Parathyroid adenoma (tissue), 2 donors: ENCODE data around the gene RFPL3.
"Not testable (repeated sequence)": the region's sequence is repeated elsewhere in the genome, so short reads cannot be mapped to it uniquely, and the experiment has no call there.

Experiments used
- H2AFZ ChIP-seq: fragments of 300-600 bp; sonication (generic); one replicate; pipeline ENCODE4 v1.7.0; 2017; ENCODE audit warnings: antibody characterized with exemption, mild to moderate bottlenecking
- H3K27ac ChIP-seq: fragments of 300-600 bp; sonication (generic); one replicate; pipeline ENCODE4 v1.7.0; 2017
- H3K27me3 ChIP-seq: fragments of 300-600 bp; sonication (generic); one replicate; pipeline ENCODE4 v1.7.0; 2017; ENCODE audit warnings: low read length; ENCODE audit not compliant: control insufficient read depth, insufficient read depth
- H3K36me3 ChIP-seq: fragments of 300-600 bp; sonication (generic); one replicate; pipeline ENCODE4 v1.7.0; 2017; ENCODE audit warnings: low read length; ENCODE audit not compliant: control insufficient read depth, insufficient read depth
- H3K4me1 ChIP-seq: fragments of 300-600 bp; sonication (generic); one replicate; pipeline ENCODE4 v1.7.0; 2017; ENCODE audit warnings: control low read depth
- H3K4me2 ChIP-seq: fragments of 300-600 bp; sonication (generic); one replicate; pipeline ENCODE4 v1.7.0; 2017; ENCODE audit warnings: low read length
- H3K4me3 ChIP-seq: fragments of 300-600 bp; sonication (generic); one replicate; pipeline ENCODE4 v1.7.0; 2017; ENCODE audit warnings: low read depth, low read length
- H3K79me2 ChIP-seq: fragments of 300-600 bp; sonication (generic); one replicate; pipeline ENCODE4 v1.7.0; 2017; ENCODE audit warnings: control low read depth
- H3K9ac ChIP-seq: fragments of 300-600 bp; sonication (generic); one replicate; pipeline ENCODE4 v1.7.0; 2017; ENCODE audit warnings: mild to moderate bottlenecking
- H3K9me3 ChIP-seq: fragments of 300-600 bp; sonication (generic); one replicate; pipeline ENCODE4 v1.7.0; 2017; ENCODE audit warnings: low read length; ENCODE audit not compliant: control insufficient read depth
- CTCF ChIP-seq: fragments of 300-600 bp; sonication (generic); IDR thresholded peaks from one replicate; pipeline ENCODE4 v1.7.0; 2017; ENCODE audit warnings: antibody characterized with exemption, mild to moderate bottlenecking
- donor health status: primary hyperparathyroidism.

Gene RFPL3

DNA sequence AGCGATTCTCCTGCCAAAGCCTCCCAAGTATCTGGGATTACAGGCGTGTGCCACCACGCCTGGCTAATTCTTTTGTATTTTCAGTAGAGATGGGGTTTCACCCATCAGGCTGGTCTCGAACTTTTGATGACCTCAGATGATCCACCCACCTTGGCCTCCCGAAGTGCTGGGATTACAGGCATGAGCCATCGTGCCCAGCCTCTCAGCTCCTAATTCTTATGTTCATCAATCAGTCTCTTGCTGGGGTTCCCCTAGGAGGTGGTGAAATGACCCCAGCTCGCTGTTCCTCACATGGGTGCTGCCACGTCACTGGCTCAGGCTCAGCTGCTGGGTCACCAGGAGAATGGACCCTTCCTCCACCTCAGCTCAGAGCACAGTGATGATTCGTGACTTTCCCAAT lies at the start of gene RFPL3:
Gene RFPL3, plus strand, starts transcription at position 301 of the 400 bp plus-strand sequence. CDS start 205 bp downstream, outside the sequence.
- not testable (repeated sequence) for H3K4me3 ChIP-seq, H2AFZ ChIP-seq

GRCh38 chr22:32308191-32308590 lies 49.5 kb upstream of the RFPL3 start:
- Histone ChIP-seq H3K9ac (no peak overlapping the region), H3K9me3 (no peaks in the 10 kb centered on the region), H3K4me1 (no peaks in the 10 kb centered on the region), H2AFZ (no peak overlapping the region), H3K4me3 (no peak overlapping the region), H3K27ac (no peak overlapping the region), H3K27me3 (no peaks in the 10 kb centered on the region), H3K79me2 (no peaks in the 10 kb centered on the region), H3K36me3 (no peaks in the 10 kb centered on the region), H3K4me2 (no peak overlapping the region)
- no peak for TF ChIP-seq CTCF

More for the DNA sequence above, at the start of gene RFPL3:
- not testable (repeated sequence) for H3K9me3 ChIP-seq, H3K4me1 ChIP-seq, H3K9ac ChIP-seq, H3K79me2 ChIP-seq, H3K36me3 ChIP-seq, H3K27ac ChIP-seq, H3K27me3 ChIP-seq, H3K4me2 ChIP-seq

DNA sequence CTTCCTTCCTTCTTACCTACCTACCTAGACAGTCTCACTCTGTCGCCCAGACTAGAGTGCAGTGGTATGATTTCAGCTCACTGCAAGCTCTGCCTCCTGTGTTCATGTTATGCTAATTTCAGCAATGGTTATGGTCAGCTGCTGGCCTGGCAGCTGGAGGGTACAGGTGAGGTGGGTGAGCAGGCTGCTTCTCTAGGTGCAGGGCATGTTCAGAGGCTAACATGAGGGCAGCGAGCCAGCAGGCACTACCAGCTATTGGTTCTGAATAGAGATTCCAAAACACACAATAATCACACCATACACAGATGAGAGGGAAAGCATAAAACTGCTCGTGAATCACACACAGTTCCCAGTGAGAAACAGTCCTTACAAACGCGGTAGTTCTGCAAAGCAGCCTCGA lies 48.7 kb upstream of the RFPL3 start:
- no peaks in the 10 kb centered on the region for H3K79me2 ChIP-seq
- H3K4me2 ChIP-seq = no peak overlapping the region
- H3K4me1 ChIP-seq = no peaks in the 10 kb centered on the region
- TF ChIP-seq CTCF = no peak
- no peak overlapping the region for H2AFZ ChIP-seq
- no peaks in the 10 kb centered on the region for H3K27me3 ChIP-seq
- H3K9me3 ChIP-seq = no peaks in the 10 kb centered on the region
- no peak overlapping the region for H3K9ac ChIP-seq
- no peak overlapping the region for H3K27ac ChIP-seq
- no peak overlapping the region for H3K4me3 ChIP-seq
- H3K36me3 ChIP-seq = no peaks in the 10 kb centered on the region

DNA sequence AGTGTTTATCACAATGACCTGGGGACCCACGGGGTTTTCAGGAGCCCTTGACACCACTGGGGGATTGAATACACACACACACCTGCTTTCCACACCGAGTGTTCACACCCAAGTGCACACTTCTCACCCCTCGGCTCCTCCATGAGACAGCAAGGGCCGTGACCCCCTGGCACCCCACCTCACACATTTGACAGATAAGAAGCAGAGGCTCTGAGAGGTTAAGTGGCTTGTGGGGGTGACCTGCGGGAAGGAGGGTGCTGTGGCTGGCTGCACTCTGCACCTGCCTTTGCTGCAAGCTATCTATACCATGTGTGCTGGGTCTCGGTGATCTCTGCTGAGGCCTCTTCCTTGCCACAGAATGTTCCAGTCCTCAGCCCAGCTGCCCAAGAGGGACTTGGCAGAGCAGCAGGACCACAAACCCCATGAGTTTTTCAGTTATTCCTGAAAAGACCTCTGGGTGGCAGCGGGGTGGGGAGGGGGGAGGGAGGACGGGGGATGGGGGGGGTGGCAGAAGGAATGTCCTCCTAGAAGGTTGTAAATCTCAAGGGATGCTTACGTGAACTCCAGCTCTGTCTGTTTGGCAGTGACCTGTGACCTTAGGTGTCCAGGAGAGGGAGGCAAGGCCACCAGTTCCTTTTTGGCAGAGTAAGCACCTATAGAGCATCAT lies 47.9 kb upstream of the RFPL3 start:
- Histone ChIP-seq H3K9ac (no peak overlapping the region), H3K4me3 (no peak overlapping the region), H3K9me3 (no peaks in the 10 kb centered on the region), H2AFZ (no peak overlapping the region), H3K27me3 (no peaks in the 10 kb centered on the region), H3K36me3 (no peaks in the 10 kb centered on the region), H3K4me2 (no peak overlapping the region), H3K27ac (no peak overlapping the region), H3K4me1 (no peaks in the 10 kb centered on the region), H3K79me2 (no peaks in the 10 kb centered on the region)
- no peak for TF ChIP-seq CTCF

DNA sequence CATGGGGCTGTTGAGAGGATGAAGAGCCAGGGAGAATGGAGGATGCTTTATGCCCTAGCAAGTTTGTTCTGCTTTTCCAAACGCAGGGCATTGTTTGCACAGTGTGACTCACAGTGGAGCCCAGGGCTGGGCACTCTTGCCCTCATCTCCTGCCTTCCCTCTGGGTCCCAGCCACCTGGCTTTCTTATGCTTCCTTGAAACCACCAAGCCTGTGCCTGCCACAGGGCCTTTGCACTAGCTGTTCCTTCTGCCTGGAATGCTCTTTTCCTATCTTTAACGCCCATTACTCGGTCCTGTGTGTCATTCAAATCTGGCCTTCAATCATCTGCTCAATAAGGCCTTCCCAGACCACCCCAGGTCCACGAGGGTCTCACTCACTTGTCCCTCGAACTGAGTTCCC lies 46.9 kb upstream of the RFPL3 start:
- H3K79me2 ChIP-seq = no peaks in the 10 kb centered on the region
- H3K9ac ChIP-seq = no peak overlapping the region
- no peak overlapping the region for H2AFZ ChIP-seq
- H3K27ac ChIP-seq = no peak overlapping the region
- no peaks in the 10 kb centered on the region for H3K4me1 ChIP-seq
- H3K9me3 ChIP-seq = no peaks in the 10 kb centered on the region
- H3K27me3 ChIP-seq = no peaks in the 10 kb centered on the region
- no peak overlapping the region for H3K4me2 ChIP-seq
- TF ChIP-seq CTCF = no peak
- no peak overlapping the region for H3K4me3 ChIP-seq
- H3K36me3 ChIP-seq = no peaks in the 10 kb centered on the region
